GM18505 (cell line): ENCODE measurements around the gene CD27.
"Not testable (repeated sequence)": the region's sequence is repeated elsewhere in the genome, so short reads cannot be mapped to it uniquely, and the experiment has no call there.

Source experiments
- ATAC-seq: cut with Tn5 transposase; IDR thresholded peaks from one replicate; pipeline ENCODE4 v1.9.1; 2021; ENCODE audit not compliant: unreplicated experiment
- POLR2A ChIP-seq: IDR thresholded peaks from 4 replicates; pipeline ENCODE4 v1.6.1; 2011; ENCODE audit warnings: borderline replicate concordance; ENCODE audit not compliant: insufficient read depth, insufficient read length; ENCODE audit errors: extremely low read depth

CD27 gene

DNA sequence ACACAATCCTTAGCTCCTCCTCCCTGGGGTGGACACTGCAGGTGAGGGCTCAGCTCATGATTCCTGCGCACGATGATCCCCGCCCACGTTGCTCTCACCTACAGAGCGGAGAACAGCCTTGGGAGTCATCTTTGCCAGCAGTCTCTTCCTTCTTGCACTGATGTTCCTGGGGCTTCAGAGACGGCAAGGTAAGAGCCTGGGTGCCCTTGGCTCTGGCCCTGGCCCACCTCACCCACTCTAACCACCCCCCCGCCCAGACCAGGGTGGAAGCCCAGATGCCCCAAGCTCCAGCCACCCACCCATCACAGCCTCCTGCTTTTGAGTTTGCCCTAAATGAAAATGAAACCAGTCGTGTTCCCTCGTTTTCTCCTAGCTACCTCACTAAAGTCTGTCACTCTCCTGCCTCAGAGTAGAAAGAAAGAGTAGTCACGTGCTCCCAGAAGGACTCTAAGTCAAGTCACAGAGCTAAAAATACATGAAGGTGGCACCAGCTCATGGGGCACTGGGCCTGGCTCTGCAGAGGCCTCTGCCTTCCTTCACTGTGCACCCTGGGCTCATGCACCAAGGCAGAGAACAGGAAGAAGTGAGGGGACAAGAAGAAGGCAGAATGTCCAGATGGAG, 16.1 kb downstream of the CD27 start:
- ATAC-seq = no peak
- no peak for TF ChIP-seq POLR2A

DNA sequence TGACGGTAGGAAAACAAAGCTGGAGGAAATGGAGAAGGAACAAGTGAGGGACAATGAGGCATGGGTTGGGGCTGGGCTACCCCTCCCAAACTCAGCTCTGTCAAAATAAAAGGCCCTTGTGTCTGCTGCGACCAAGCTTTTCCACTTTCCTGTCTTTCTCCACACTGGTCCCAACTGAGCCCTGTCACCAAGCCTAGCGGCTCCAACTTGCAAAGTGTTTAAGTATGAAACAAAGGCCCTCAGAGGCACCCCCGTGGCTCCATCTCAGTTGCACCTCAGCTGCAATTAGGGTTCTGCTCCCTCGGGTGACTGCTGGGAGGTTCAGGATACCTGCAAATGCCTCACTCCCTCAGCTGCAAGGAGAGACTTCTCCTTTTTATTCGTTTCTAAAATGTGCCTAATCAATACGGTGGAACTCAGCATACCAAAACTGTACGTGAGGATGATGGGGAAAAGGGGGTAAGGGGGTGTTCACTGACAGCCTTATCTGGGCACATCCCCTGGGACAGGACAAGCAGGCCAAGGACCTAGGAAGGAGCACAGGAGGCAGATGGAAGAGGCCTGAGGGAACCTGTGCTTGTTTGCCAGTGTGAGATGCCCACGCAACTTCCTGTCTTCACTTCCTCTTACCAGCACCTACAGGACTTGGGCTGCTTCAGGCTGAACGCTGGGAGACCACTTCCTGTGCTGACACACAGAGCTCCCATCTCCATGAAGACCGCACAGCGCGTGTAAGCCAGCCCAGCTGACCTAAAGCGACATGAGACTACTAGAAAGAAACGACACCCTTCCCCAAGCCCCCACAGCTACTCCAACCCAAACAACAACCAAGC, 16.9 kb downstream of the CD27 start:
- peak; percentile 65 for ATAC-seq
- TF ChIP-seq POLR2A = peak; percentile 72

DNA sequence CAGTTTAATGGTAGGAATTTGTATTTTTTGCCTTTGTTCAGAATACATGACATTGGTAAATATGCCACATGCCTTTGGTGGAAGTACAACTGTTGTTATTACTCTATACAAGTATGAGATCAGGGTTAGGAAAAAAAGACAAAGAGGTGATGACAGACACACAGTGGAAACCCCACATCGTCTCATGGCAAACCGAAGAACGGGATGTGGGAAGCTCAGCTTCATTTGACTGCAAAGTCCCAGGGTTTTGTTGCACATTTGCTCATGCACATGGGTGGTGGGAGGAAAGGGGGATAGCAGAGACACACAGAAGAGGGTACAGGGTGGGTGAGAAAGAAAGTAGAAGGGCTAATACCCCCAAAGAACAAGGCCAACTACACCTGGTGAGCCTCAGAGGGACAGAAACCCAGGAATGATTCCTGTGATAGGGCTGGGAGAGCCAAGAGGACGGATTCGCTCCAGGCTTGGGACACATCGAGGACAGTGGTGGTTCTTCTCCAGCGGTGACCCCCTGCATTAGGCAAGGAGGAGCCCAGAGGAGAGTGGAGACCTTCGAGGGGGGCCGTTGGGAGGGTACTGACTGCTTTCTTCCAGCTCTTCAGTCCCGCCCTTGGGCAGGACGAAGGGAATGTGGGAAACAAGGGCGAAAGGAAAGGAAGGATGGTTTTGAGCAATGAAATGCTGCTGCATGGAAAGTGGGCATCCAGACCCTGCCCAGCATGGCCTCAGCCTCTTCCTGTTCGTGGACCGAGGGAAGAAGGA, 17.7 kb downstream of the CD27 start:
- no peak for ATAC-seq

DNA sequence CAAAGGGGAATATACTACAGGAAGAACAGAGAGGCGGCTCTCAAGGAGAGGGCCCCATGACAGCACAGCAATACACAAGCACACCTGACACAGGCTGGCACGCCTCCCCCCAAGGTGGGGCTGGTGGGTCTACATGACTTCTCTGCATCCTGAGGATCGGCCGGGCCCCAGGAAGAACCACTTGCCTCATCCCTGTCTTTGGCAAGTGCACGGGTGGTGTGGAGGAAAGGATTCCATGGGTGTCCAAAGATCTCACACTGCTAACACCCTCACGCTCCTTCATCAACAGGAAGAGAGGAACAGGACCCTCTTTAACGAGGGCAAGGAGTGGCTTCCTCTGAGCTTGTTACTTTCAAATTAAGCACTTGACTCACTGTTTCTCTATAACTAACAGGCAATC, 18.5 kb downstream of the CD27 start:
- no peak for ATAC-seq
- peak; percentile 21 for TF ChIP-seq POLR2A

More for the DNA sequence above, 17.7 kb downstream of the CD27 start:
- no peak for TF ChIP-seq POLR2A

DNA sequence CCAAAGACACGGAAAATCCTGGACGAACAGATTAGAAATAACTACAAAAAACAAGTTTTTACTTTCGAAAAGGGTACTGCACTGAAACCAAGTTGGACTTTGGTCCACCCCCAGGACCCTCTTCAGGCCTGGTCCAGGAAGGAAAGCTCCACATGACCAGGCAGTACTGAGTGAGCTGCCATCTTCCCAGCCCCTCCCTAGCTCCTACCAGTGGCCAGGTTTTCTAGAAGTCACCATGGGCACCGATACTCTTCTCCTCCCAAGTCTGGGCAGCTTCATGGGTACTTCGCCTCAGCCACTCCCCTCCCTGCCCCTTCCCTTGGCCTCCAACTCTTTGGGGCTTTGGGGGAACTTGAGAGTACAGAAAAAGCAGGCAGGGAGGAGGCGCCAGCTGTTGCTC, 19.1 kb downstream of the CD27 start:
- ATAC-seq = no peak
- no peak for TF ChIP-seq POLR2A

DNA sequence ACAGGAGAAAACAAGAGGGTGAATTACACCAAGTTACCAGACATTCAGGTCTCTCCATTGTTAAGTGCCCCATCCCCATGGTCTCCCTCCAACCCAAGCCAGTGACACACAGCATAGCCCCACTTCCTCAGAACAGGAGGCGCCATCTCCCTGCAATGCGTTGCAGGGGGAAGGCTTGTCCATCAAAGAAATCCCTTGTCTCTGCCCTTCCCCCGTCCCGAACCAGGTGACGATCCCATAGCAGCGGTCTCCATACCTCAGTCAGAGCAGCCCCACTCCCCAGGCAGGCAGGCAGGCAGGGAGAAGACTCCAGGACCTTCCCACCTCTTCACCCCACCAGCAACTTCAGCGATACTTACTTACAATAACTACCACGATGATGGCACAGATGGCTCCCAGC, 19.8 kb downstream of the CD27 start:
- peak; percentile 25 for TF ChIP-seq POLR2A
- ATAC-seq = no peak

DNA sequence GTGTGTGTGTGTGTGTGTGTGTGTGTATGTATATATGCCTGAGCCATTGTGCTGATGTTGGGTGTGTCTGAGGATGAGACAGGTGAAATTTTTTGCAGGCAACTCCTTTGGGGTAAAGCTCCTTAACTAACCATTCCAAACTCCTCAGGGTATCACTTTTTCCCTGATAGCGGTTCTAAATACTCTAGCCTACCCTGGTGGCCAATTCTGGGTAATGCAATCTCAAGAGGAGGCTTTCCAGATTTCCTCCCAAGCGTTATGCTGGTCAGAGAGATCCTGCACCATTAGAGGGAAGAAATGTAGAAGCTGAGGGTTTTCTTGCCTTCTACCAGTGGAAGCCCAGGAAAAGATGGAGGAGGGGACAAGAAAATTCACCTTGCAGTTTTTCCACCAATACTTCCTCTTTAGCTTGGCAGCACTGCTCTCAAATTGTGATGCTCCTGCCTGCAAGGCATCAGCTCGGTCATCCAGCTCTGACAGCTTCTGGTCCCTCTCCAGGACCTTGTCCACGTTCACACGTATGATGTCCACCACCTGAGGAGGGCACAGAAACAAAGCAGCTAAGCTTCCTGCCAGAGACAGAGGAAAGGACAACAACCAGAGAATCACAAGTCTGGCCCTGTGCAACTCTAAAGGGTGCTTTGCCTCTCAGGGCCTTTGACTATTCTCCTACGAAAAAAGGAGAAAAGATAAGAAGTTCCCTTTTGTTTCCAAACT, 20.9 kb downstream of the CD27 start:
- ATAC-seq = no peak
- TF ChIP-seq POLR2A = no peak

DNA sequence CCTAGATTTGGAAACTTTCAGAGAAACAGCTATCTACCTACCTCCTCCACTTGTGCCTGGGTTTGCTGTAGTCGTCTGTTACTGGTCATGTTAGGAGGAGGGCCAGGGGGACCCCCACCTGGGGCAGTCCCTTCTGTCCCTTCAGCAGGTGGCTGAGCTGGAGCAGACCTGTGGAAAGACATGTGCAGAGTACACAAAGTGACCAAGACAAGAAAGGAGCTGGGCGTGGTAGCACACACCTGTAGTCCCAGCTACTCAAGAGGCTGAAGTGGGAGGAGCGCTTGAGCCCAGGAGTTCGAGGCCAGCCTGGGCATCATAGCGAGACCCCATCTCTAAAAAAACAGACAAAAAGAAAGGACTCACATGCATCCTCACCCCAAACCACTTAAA, 21.4 kb downstream of the CD27 start:
- no peak for TF ChIP-seq POLR2A
- no peak for ATAC-seq

GRCh38 chr12:6466751-6467150, 22.0 kb downstream of the CD27 start:
- not testable (repeated sequence) for ATAC-seq

DNA sequence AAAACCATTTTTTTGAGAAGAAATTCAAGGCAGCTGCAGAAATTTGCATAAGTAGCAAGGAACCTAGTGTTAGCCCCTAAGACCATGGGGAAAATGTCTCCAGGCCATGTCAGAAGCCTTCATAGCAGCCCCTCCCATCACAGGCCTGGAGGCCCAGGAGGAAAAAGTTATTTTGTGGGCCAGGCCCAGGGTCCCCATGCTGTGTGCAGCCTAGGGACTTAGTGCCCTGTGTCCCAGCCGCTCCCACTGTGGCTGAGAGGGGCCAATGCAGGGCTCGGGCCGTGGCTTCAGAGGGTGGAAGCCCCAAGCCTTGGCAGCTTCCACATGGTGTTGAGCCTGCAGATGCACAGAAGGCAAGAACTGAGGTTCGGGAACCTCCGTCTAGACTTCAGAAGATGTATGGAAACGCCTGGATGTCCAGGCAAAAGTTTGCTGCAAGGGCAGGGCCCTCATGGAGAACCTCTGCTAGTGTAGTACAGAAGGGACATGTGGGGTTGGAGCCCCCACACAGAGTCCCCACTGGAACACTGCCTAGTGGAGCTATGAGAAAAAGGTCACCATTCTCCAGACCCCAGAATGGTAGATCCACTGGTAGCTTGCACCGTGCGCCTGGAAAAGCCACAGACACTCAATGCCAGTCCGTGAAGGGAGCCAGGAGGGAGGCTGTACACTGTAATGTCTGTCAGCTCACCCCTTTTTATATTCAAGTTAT, 23.0 kb downstream of the CD27 start:
- not testable (repeated sequence) for ATAC-seq

DNA sequence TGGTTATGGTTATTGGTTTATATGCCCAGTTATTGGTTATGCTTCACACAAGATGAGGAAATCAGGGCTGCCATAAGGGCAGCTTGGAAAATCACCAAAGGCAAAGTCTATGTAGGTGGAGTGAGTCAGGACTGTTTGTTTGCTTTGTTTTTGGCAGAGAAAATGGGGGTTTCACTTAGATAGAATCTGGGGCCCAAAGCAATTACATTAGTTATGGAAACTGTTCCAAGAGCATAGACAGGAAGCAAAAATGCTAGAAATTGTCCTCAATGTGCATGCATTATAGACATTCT, 23.5 kb downstream of the CD27 start:
- no peak for ATAC-seq
- TF ChIP-seq POLR2A = no peak

GRCh38 chr12:6469092-6469491, 24.3 kb downstream of the CD27 start:
- TF ChIP-seq POLR2A = no peak
- no peak for ATAC-seq

GRCh38 chr12:6469609-6470374, 25.0 kb downstream of the CD27 start:
- no peak for ATAC-seq

More at GRCh38 chr12:6469609-6470374, 25.0 kb downstream of the CD27 start:
- no peak for TF ChIP-seq POLR2A
